ENCODE data around the gene EAPP.

GRCh38 chr14:34475163-34475562 lies 64.3 kb downstream of the EAPP start:
- TF ChIP-seq, protein P1, sequence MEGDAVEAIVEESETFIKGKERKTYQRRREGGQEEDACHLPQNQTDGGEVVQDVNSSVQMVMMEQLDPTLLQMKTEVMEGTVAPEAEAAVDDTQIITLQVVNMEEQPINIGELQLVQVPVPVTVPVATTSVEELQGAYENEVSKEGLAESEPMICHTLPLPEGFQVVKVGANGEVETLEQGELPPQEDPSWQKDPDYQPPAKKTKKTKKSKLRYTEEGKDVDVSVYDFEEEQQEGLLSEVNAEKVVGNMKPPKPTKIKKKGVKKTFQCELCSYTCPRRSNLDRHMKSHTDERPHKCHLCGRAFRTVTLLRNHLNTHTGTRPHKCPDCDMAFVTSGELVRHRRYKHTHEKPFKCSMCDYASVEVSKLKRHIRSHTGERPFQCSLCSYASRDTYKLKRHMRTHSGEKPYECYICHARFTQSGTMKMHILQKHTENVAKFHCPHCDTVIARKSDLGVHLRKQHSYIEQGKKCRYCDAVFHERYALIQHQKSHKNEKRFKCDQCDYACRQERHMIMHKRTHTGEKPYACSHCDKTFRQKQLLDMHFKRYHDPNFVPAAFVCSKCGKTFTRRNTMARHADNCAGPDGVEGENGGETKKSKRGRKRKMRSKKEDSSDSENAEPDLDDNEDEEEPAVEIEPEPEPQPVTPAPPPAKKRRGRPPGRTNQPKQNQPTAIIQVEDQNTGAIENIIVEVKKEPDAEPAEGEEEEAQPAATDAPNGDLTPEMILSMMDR (conservative IDR thresholded peaks at IDR 0.05), result no peak
- TF ChIP-seq EZH2 (IDR thresholded peaks at IDR 0.05; ENCODE audit: low read depth), result no peak

Data from PC-9 (cell line).